Adrenal gland (tissue), 12 donors: ENCODE data around the gene RAB27B. TPM values are rescaled to one million over a fixed set of nuclear protein-coding genes. Genes with fewer than 3 reads are reported as not detected.

Experiments used
- DNase-seq, 7 donors: peaks; one replicate each; pipeline ENCODE4 v3.0.0-alpha.2; 2019 to 2020
- H3K27ac ChIP-seq, 5 donors: fragments of 200-600 bp; sonication (generic) in 4 of 5; 1 replicate in 3 of 5; 2 replicates in 2 of 5; pipeline versions ENCODE4 v1.5.1 to v1.8.0; 2016 to 2020; ENCODE audit warnings: mild to moderate bottlenecking in 1 of 5
- H3K27me3 ChIP-seq: fragments of 200-600 bp; 2 replicates; pipeline ENCODE4 v1.8.0; 2021
- H3K36me3 ChIP-seq, 2 donors: fragments of 200-600 bp; replicated peaks in 1 of 2; 1 replicate in 1 of 2; 2 replicates in 1 of 2; pipeline versions ENCODE4 v1.5.1 to v1.8.0; 2018 to 2022
- H3K4me1 ChIP-seq, 2 donors: fragments of 200-600 bp; replicated peaks in 1 of 2; 1 replicate in 1 of 2; 2 replicates in 1 of 2; pipeline versions ENCODE4 v1.5.1 to v1.8.0; 2018 to 2021
- H3K4me3 ChIP-seq, 4 donors: fragments of 200-600 bp; sonication (generic) in 3 of 4; one replicate each; pipeline ENCODE4 v1.5.1; 2016 to 2018
- H3K9me3 ChIP-seq, 3 donors: fragments of 200-600 bp; sonication (generic) in 1 of 3; replicated peaks in 1 of 3; 1 replicate in 2 of 3; 2 replicates in 1 of 3; pipeline versions ENCODE4 v1.5.1 to v1.8.0; 2016 to 2021
- CTCF ChIP-seq, 6 experiments: fragments of 450-650 bp in 4 of 6; fragments of 200-600 bp in 2 of 6; sonication (generic) in 1 of 6; IDR thresholded peaks; 1 replicate in 5 of 6; 2 replicates in 1 of 6; pipeline versions ENCODE4 v1.5.1 to v1.8.0; 2016 to 2021; ENCODE audit warnings: antibody characterized with exemption in 6 of 6, mild to moderate bottlenecking in 2 of 6, moderate library complexity in 1 of 6
- POLR2A ChIP-seq, 2 donors: fragments of 450-650 bp; IDR thresholded peaks; one replicate each; pipeline ENCODE4 v1.6.1; 2017; ENCODE audit warnings: antibody characterized with exemption in 2 of 2, mild to moderate bottlenecking in 2 of 2, moderate library complexity in 1 of 2
- WGBS, 4 donors: extraction: QIAGEN DNeasy Blood & Tissue Kit in 2 of 4; methylation state at CpG; one replicate each; pipeline versions ENCODE4 v1.1.5 to v1.1.7; 2013 to 2017; 5-methylcytosine and 5-hydroxymethylcytosine counted together
- intact Hi-C, 2 donors: fragments of 100-400 bp; cut with DNase I; formaldehyde crosslinking; loops; one replicate each; pipeline versions ENCODE4 v1.14.1 to v1.15.0; 2022 to 2023
- polyA plus RNA-seq, 3 donors: library from polyadenylated mRNA; stranded (reverse); fragments of 200-250 nt in 2 of 3; fragments of 350-450 nt in 1 of 3; fragmentation: Illumina TruSeq in 1 of 3; extraction: RNeasy Lipid Tissue Mini Kit (QIAGEN cat#74804) in 1 of 3; gene quantifications; one replicate each; pipeline ENCODE4 v1.2.3, GENCODE V29; 2013 to 2014
- total RNA-seq, 9 donors: library from RNA; depleted of rRNA in 4 of 9; stranded (reverse); fragments of >200 nt in 4 of 9; fragments of 120-200 nt in 1 of 9; fragmentation: NEBNext Ultra II Directional in 1 of 9; extraction: Animal tissue kit (Norgen Biotek cat#: 25700) in 1 of 9; gene quantifications; one replicate each; pipeline versions ENCODE4 v1.1.0 to v1.2.4, GENCODE V29; 2013 to 2023
- donor health status: healthy with polysubstance abuse.
- donor health status: Bipolar disorder and iron deficiency.
- donor health status: DM: yes; HTN: yes; CAD: no.
- donor health status: DM: no; HTN: no; CAD: no.
- donor health status: DM: no; HTN: no; CAD: no.
- donor health status: DM: yes; HTN: yes; CAD: no.

RAB27B gene
- total and polyA plus RNA-seq, 12 donors = 0.04 to 3.9 (median 1.1) TPM; not detected in 3

- intact Hi-C loops = no loop called here
These were observed 2.0 kb downstream of the RAB27B start for GRCh38 chr18:54830260-54830659.

DNA sequence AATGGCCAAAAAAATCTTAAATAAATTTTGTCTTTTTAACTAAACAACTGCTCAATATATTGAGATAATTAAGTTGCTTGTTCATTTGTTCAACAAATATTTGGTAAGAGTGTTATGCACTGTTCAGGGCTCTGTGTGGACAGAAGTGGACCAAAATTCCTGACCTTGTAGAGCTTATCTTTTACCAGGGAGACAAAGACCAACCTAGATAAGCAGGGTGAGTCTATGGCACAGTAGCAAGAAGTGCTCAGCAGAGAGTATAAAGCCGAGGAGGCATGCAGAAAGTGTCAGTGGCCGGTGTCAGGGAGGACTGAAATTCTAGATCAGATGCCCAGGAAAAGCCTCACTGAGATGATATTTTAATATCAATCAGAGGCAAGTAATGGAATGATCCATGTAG lies 2.6 kb downstream of the RAB27B start:
- Histone ChIP-seq H3K27me3 (peaks cover under 1% of the 10 kb centered on the region), H3K27ac (no peak overlapping the region), H3K36me3 (no peaks in the 10 kb centered on the region), H3K4me3 (no peak overlapping the region), H3K4me1 (peaks cover 0 to 12% of the 10 kb centered on the region in 2 donors), H3K9me3 (no peaks in the 10 kb centered on the region)
- DNase-seq = no peak
- 72 to 83% (median 78%) methylated on average over 2 of the region's 2 CpGs for WGBS, 4 donors
- TF ChIP-seq POLR2A (IDR thresholded peaks at IDR 0.05) = no peak
- no peak for TF ChIP-seq CTCF (IDR thresholded peaks at IDR 0.05)
- intact Hi-C loops = no loop called here

More at GRCh38 chr18:54830260-54830659, 2.0 kb downstream of the RAB27B start:
- H3K4me1 ChIP-seq = peaks cover 0 to 12% of the 10 kb centered on the region in 2 donors
- 82 to 93% (median 85%) methylated on average over 1 of the region's 1 CpG for WGBS, 4 donors
- no peak overlapping the region for H3K27ac ChIP-seq
- TF ChIP-seq CTCF (IDR thresholded peaks at IDR 0.05) (no peak), POLR2A (IDR thresholded peaks at IDR 0.05) (no peak)
- H3K36me3 ChIP-seq = no peaks in the 10 kb centered on the region
- H3K9me3 ChIP-seq = no peaks in the 10 kb centered on the region
- DNase-seq = no peak
- no peak overlapping the region for H3K4me3 ChIP-seq
- peaks cover 3% of the 10 kb centered on the region for H3K27me3 ChIP-seq

DNA sequence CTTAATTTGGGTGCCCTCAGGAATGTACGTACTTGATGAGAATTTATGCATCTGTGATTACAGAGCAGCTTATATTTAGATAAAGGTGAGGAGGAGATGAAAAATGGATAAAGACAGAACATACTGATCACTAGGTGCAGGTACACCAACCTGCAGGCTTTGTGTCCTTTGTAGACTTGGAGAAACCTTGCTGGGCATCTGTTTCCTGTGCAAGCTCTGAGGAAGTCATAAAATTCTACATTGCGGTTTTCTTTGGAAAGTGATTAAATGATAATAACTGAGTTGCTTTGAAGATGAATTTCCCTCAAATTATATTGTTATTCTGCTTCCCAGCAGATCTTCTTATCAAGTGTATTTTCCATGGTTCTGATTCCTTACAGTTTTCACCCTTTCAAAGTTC lies 7.7 kb downstream of the RAB27B start:
- no peaks in the 10 kb centered on the region for H3K4me1 ChIP-seq
- H3K9me3 ChIP-seq = no peaks in the 10 kb centered on the region
- TF ChIP-seq CTCF (IDR thresholded peaks at IDR 0.05) (no peak), POLR2A (IDR thresholded peaks at IDR 0.05) (no peak)
- no peaks in the 10 kb centered on the region for H3K27me3 ChIP-seq
- no peak overlapping the region for H3K27ac ChIP-seq
- intact Hi-C loops = no loop called here
- H3K36me3 ChIP-seq = no peaks in the 10 kb centered on the region
- H3K4me3 ChIP-seq = no peak overlapping the region
- DNase-seq = no peak
- 58 to 74% (median 71%) methylated on average over 2 of the region's 2 CpGs for WGBS, 4 donors

- Histone ChIP-seq H3K36me3 (no peaks in the 10 kb centered on the region), H3K27ac (no peak overlapping the region), H3K9me3 (no peaks in the 10 kb centered on the region), H3K27me3 (no peaks in the 10 kb centered on the region), H3K4me3 (no peak overlapping the region), H3K4me1 (no peaks in the 10 kb centered on the region)
- DNase-seq = no peak
- intact Hi-C loops = no loop called here
- no peak for TF ChIP-seq CTCF (IDR thresholded peaks at IDR 0.05)
- WGBS, 4 donors = 66 to 78% (median 74%) methylated on average over 2 of the region's 2 CpGs
These were observed 15.0 kb downstream of the RAB27B start for GRCh38 chr18:54843314-54843713.
